Heart right ventricle (tissue), 16 donors: ENCODE data around the gene COG5. TPM values are rescaled to one million over a fixed set of nuclear protein-coding genes. Genes with fewer than 3 reads are reported as not detected.

Source experiments
- ATAC-seq, 8 donors: fragments of 200-7000 bp; cut with Tn5 transposase; one replicate each; pipeline ENCODE4 v1.9.1; 2020; ENCODE audit warnings: mild to moderate bottlenecking in 8 of 8, moderate library complexity in 8 of 8, moderate number of reproducible peaks in 1 of 8
- DNase-seq, 2 donors: peaks; one replicate each; pipeline ENCODE4 v3.0.0-alpha.2; 2020
- H3K27ac ChIP-seq, 10 donors: fragments of 200-600 bp; sonication (generic) in 2 of 10; one replicate each; pipeline versions ENCODE4 v1.5.0 to v1.8.0; 2020 to 2022; ENCODE audit warnings: mild to moderate bottlenecking in 3 of 10
- H3K27me3 ChIP-seq, 7 donors: fragments of 200-600 bp; one replicate each; pipeline ENCODE4 v1.8.0; 2021 to 2022; ENCODE audit warnings: mild to moderate bottlenecking in 2 of 7
- H3K36me3 ChIP-seq, 9 donors: fragments of 200-600 bp; sonication (generic) in 1 of 9; one replicate each; pipeline versions ENCODE4 v1.5.0 to v1.8.0; 2020 to 2022; ENCODE audit warnings: mild to moderate bottlenecking in 2 of 9
- H3K4me1 ChIP-seq, 9 donors: fragments of 200-600 bp; sonication (generic) in 1 of 9; one replicate each; pipeline versions ENCODE4 v1.5.0 to v1.8.0; 2020 to 2022; ENCODE audit warnings: mild to moderate bottlenecking in 4 of 9
- H3K4me3 ChIP-seq, 10 donors: fragments of 200-600 bp; sonication (generic) in 2 of 10; one replicate each; pipeline versions ENCODE4 v1.5.0 to v1.8.0; 2020 to 2022; ENCODE audit warnings: mild to moderate bottlenecking in 7 of 10, moderate library complexity in 2 of 10
- H3K9me3 ChIP-seq, 11 donors: fragments of 200-600 bp in 10 of 11; sonication (generic) in 2 of 11; one replicate each; pipeline versions ENCODE4 v1.5.0 to v1.8.0; 2013 to 2022; ENCODE audit warnings: mild to moderate bottlenecking in 2 of 11, control low read depth in 1 of 11, moderate library complexity in 1 of 11
- WGBS, 2 donors: extraction: QIAGEN DNeasy Blood & Tissue Kit; methylation state at CpG; one replicate each; pipeline ENCODE4 v1.1.7; 2013; ENCODE audit warnings: inconsistent platforms in 1 of 2; 5-methylcytosine and 5-hydroxymethylcytosine counted together
- intact Hi-C, 10 donors: fragments of 100-400 bp; cut with DNase I; formaldehyde crosslinking; loops; one replicate each; pipeline versions ENCODE4 v1.11.1 to v1.14.2; 2022
- polyA plus RNA-seq, 2 donors: library from polyadenylated mRNA; stranded (reverse); fragments of 200-250 nt; gene quantifications; one replicate each; pipeline ENCODE4 v1.2.3, GENCODE V29; 2013
- total RNA-seq, 10 donors: library from RNA; stranded (reverse); fragmentation: NEBNext Ultra II Directional in 3 of 10; extraction: Animal tissue kit (Norgen Biotek cat#: 25700) in 3 of 10; gene quantifications; one replicate each; pipeline versions ENCODE4 v1.2.1 to v1.2.4, GENCODE V29; 2021 to 2023
- TF ChIP-seq, protein P1 (sequence below), 9 donors: fragments of 200-600 bp; sonication (generic) in 2 of 9; IDR thresholded peaks; one replicate each; pipeline versions ENCODE4 v1.5.0 to v1.8.0; 2021 to 2022; ENCODE audit warnings: antibody characterized with exemption in 9 of 9, mild to moderate bottlenecking in 5 of 9, moderate library complexity in 1 of 9
- donor health status: Arrhythmogenic right ventricular cardiomyopathy.
- donor health status: ischemic (EF 13 %, LVEDD 7.1; RV severe dilation, severe dysfunction).
- donor health status: healthy with polysubstance abuse.
- donor health status: DM: no; HTN: yes; CAD: no.
- donor health status: DM: no; HTN: no; CAD: no.
- donor health status: ischemic (EF 25% LVEDD 6.9; RV normal size, moderate dysfunction).
- donor health status: ischemic (EF 25% LVEDD 5.7; RV mildly dilated, moderate dysfunction).
- donor health status: healthy.
- donor health status: DM: yes; HTN: yes; CAD: no.
- donor health status: Ischemic cardiomyopathy.
- donor health status: ischemic (EF 35%, LVEDD 5.7; RV mildly dilated, moderate dysfunction).
- donor health status: nonischemic (EF 11% LVEDD 7.7; RV severe dilation, severe dysfunction).
- donor health status: DM: yes; HTN: yes; CAD: no.
- donor health status: PGD.
- donor health status: ischemic (EF 29% LVEDD 5.4; RV normal size, mild dysfunction).
- donor health status: nonischemic (EF 23%, LVEDD 6.1; RV moderate dilation, normal function).

The COG5 gene
- total and polyA plus RNA-seq, 12 donors = 8.4 to 65.8 (median 52.2) TPM

DNA sequence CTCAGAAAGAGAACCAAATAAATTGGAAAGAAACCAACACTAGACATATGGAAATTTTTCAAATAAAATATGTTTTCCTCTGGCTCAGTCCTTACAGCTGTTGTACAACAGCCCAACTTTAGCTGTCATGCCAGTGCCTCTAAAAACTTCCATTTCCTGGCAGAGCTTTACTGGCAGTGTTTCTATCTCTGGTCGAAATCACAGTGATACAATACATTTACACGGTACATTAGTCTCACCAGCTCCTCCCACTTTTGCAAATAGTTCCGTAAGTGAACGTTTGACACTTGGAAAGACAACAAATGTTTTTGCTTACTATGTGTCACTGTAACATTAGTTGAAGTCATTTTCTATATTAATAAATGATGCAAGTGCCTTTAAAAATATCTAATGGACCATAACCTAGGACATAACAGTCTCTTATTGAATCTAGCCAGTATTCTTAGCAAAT, 46.1 kb upstream of the COG5 start:
- ATAC-seq = peak; percentile 26 to 86 (median 80)
- DNase-seq = no peak
- Histone ChIP-seq H3K36me3 (peaks cover 0 to 66% (median 11%) of the 10 kb centered on the region in 9 donors), H3K4me3 (no peak overlapping the region), H3K9me3 (no peaks in the 10 kb centered on the region), H3K27me3 (no peaks in the 10 kb centered on the region), H3K27ac (peak overlapping the region in 9 of 10 donors; percentile 27 to 81 (median 68)), H3K4me1 (peaks cover 0 to 41% (median 25%) of the 10 kb centered on the region in 9 donors)
- TF ChIP-seq, protein P1, sequence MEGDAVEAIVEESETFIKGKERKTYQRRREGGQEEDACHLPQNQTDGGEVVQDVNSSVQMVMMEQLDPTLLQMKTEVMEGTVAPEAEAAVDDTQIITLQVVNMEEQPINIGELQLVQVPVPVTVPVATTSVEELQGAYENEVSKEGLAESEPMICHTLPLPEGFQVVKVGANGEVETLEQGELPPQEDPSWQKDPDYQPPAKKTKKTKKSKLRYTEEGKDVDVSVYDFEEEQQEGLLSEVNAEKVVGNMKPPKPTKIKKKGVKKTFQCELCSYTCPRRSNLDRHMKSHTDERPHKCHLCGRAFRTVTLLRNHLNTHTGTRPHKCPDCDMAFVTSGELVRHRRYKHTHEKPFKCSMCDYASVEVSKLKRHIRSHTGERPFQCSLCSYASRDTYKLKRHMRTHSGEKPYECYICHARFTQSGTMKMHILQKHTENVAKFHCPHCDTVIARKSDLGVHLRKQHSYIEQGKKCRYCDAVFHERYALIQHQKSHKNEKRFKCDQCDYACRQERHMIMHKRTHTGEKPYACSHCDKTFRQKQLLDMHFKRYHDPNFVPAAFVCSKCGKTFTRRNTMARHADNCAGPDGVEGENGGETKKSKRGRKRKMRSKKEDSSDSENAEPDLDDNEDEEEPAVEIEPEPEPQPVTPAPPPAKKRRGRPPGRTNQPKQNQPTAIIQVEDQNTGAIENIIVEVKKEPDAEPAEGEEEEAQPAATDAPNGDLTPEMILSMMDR (IDR thresholded peaks at IDR 0.05) = no peak
- 6 to 17% methylated on average over 4 of the region's 4 CpGs for WGBS, 2 donors
- intact Hi-C loops = loop anchor here in 2 of 10 donors (5.0 to 10.0 kb wide), 2 partner anchors 48 to 115 kb away; partner anchors contain the start of genes COG5 (in 1 of the 2) and DUS4L (in 1 of the 2)

DNA sequence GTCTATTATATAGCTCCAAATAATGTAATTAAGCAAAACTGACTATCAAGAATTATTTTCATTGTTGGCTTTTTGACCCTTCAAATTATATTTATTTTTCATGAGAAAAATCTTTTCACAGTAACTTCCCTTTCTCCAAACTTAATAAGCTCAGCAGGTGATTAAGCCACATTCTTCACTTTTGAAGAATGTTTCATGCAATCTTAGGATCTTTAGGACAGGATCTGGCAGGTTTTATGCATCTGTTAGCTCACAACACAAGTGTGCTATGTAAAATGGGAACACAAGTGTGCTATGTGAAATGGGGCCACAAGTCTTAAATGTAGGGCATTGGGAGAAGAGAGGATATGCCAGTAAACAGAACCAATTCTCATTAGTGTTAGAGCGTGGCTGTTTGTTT, 42.6 kb upstream of the COG5 start:
- 99 to 100% methylated on average over 1 of the region's 1 CpG for WGBS, 2 donors
- H3K9me3 ChIP-seq = no peaks in the 10 kb centered on the region
- no peak for DNase-seq
- TF ChIP-seq, protein P1 (IDR thresholded peaks at IDR 0.05) = no peak
- intact Hi-C loops = no loop called here
- no peak overlapping the region for H3K27ac ChIP-seq
- peaks cover 0 to 76% (median 18%) of the 10 kb centered on the region in 9 donors for H3K36me3 ChIP-seq
- H3K27me3 ChIP-seq = no peaks in the 10 kb centered on the region
- peaks cover 0 to 32% (median 21%) of the 10 kb centered on the region in 9 donors for H3K4me1 ChIP-seq
- ATAC-seq = no peak
- H3K4me3 ChIP-seq = no peak overlapping the region

DNA sequence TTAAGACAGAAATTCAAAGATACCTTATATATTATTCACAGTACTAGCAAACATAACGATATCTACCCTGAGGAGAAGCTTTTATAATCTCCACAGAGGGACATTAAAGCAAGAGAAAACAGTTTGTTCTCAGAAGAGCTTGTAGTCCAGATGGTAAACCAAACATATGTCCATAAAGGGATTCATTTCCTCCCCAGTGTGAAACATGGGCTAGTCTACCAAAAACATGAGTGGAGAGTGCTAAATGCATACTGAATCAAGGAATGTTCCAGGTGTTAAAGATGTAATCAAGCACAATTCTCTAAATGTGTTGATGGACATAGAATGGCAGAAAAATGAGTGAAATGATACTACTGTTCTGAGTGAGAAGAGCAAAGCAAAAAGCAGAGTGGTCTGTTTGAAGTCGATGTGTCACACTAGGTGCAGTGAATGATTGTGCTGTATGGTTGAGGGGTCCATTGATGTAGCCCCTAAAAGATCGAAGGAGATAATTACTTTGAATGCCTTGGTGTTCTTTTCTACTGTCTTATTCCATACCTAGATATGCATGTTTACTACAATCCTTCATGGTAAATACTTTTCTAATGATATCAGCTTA, 41.6 kb upstream of the COG5 start:
- no peaks in the 10 kb centered on the region for H3K9me3 ChIP-seq
- intact Hi-C loops = no loop called here
- TF ChIP-seq, protein P1 (IDR thresholded peaks at IDR 0.05) = no peak
- no peak overlapping the region for H3K27ac ChIP-seq
- ATAC-seq (no peak), DNase-seq (no peak)
- H3K4me1 ChIP-seq = peaks cover 0 to 28% (median 18%) of the 10 kb centered on the region in 9 donors
- H3K27me3 ChIP-seq = no peaks in the 10 kb centered on the region
- 90 to 95% methylated on average over 3 of the region's 3 CpGs for WGBS, 2 donors
- peaks cover 0 to 86% (median 27%) of the 10 kb centered on the region in 9 donors for H3K36me3 ChIP-seq
- no peak overlapping the region for H3K4me3 ChIP-seq

DNA sequence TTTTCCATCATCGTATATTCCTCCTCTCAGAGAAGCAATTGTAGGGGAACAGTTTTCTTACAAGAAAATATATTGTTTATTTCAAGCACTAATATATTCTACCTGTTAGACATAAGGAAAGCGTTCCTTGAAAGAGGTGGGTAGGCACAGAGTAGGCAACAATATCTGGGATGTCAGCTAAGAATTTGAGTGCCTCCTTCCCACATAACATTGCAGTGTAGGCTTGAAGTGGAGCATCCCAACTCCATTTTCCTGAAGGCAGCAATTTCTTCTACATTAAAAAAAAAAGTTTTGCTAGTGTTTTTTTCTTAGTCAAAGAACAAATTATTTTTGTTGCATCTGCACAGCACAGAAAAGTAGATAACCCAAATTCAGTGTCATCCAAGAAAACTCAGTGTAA, 37.1 kb upstream of the COG5 start:
- DNase-seq (no peak), ATAC-seq (no peak)
- H3K4me1 ChIP-seq = peaks cover 0 to 31% (median 16%) of the 10 kb centered on the region in 9 donors
- 87 to 88% methylated on average over 2 of the region's 2 CpGs for WGBS, 2 donors
- peaks cover 0 to 94% (median 27%) of the 10 kb centered on the region in 9 donors for H3K36me3 ChIP-seq
- H3K27ac ChIP-seq = no peak overlapping the region
- intact Hi-C loops = no loop called here
- TF ChIP-seq, protein P1 (IDR thresholded peaks at IDR 0.05) = no peak
- H3K4me3 ChIP-seq = no peak overlapping the region
- H3K27me3 ChIP-seq = no peaks in the 10 kb centered on the region
- no peaks in the 10 kb centered on the region for H3K9me3 ChIP-seq
